Erythroblast (primary cell): ENCODE data around the gene LHX1.

Experiments used
- DNase-seq, 2 experiments: peaks; one replicate each; lab custom pipeline; 2025; lab: John Stamatoyannopoulos, UW
- GATA1 ChIP-seq: IDR thresholded peaks from 2 replicates; pipeline ENCODE4 v1.6.1; 2011; ENCODE audit warnings: low read depth, mild to moderate bottlenecking, control low read depth, low read length, moderate library complexity
- POLR2A ChIP-seq: IDR thresholded peaks from 2 replicates; pipeline ENCODE4 v1.6.1; 2011; ENCODE audit warnings: mild to moderate bottlenecking, low read length

Gene LHX1

GRCh38 chr17:36937959-36938565 is 787 bp downstream of the LHX1 start:
- no peak for TF ChIP-seq GATA1
- no peak for TF ChIP-seq POLR2A
- DNase-seq, result peak in 1 of 2 experiments; percentile 29

GRCh38 chr17:36938566-36939051 is 1.3 kb downstream of the LHX1 start:
- TF ChIP-seq GATA1 (no peak), POLR2A (no peak)
- peak in 1 of 2 experiments; percentile 23 for DNase-seq

- DNase-seq, result no peak
- TF ChIP-seq POLR2A, result no peak
- TF ChIP-seq GATA1, result no peak
Measured at GRCh38 chr17:36939052-36939801, 2.0 kb downstream of the LHX1 start.

GRCh38 chr17:36939802-36940312 is 2.6 kb downstream of the LHX1 start:
- no peak for DNase-seq
- no peak for TF ChIP-seq GATA1
- TF ChIP-seq POLR2A, result no peak

GRCh38 chr17:36940313-36941264 is 3.3 kb downstream of the LHX1 start:
- no peak for TF ChIP-seq GATA1
- no peak for DNase-seq

- peak in 1 of 2 experiments; percentile 28 for DNase-seq
- TF ChIP-seq GATA1 (no peak), POLR2A (no peak)
Measured at GRCh38 chr17:36941265-36942010, 4.2 kb downstream of the LHX1 start.

- TF ChIP-seq GATA1 (no peak), POLR2A (no peak)
- DNase-seq, result peak in 1 of 2 experiments; percentile 13
Measured at GRCh38 chr17:36942019-36942599, 4.8 kb downstream of the LHX1 start.

- no peak for TF ChIP-seq GATA1
- no peak for TF ChIP-seq POLR2A
- DNase-seq, result no peak
Measured at GRCh38 chr17:36942631-36943125, 5.4 kb downstream of the LHX1 start.

- DNase-seq, result peak in 1 of 2 experiments; percentile 26
- TF ChIP-seq POLR2A (no peak), GATA1 (no peak)
Measured at GRCh38 chr17:36943250-36944191, 6.2 kb downstream of the LHX1 start.

- TF ChIP-seq POLR2A (no peak), GATA1 (no peak)
- no peak for DNase-seq
Measured at GRCh38 chr17:36944553-36944952, 7.3 kb downstream of the LHX1 start.

GRCh38 chr17:36945140-36945539 is 7.9 kb downstream of the LHX1 start:
- DNase-seq, result no peak
- TF ChIP-seq POLR2A, result no peak
- no peak for TF ChIP-seq GATA1
